H1 (cell line): ENCODE data around the gene MVP. TPM values are rescaled to one million over a fixed set of nuclear protein-coding genes. Genes with fewer than 3 reads are reported as not detected.
A peak's percentile ranks its signal among the peaks of the same experiment; 100 is the strongest.

ENCODE experiments used
- CTCF ChIA-PET: fragments of 300-600 bp; sonication (Branson Sonifier 250); formaldehyde crosslinking; loops from one replicate; lab custom pipeline; 2021; ENCODE audit not compliant: partially characterized antibody; lab: Charles Lee
- POLR2A ChIA-PET: fragments of 300-600 bp; sonication (Branson Sonifier 250); formaldehyde crosslinking; loops from one replicate; lab custom pipeline; 2021; ENCODE audit warnings: inconsistent platforms; ENCODE audit not compliant: partially characterized antibody; lab: Charles Lee
- DNase-seq, 2 experiments: peaks; one replicate each; pipeline versions ENCODE4 v3.0.0 to v3.0.0-alpha.2; 2010 to 2022; ENCODE audit warnings: low spot score in 2 of 2, low read depth in 1 of 2, mixed read lengths in 1 of 2
- FAIRE-seq: peaks from 2 replicates; lab custom pipeline; 2011; peaks lifted over from hg19 to GRCh38; lab: Jason Lieb, UNC
- H2AFZ ChIP-seq: 2 replicates; pipeline ENCODE4 v1.8.1; 2012; ENCODE audit warnings: low read length, inconsistent platforms
- H2AK5ac ChIP-seq: 2 replicates; pipeline ENCODE4 v1.6.1; 2013; ENCODE audit warnings: low read depth, low read length
- H2BK120ac ChIP-seq: replicated peaks from 2 replicates; pipeline ENCODE3; 2013; ENCODE audit warnings: low read depth, low read length, inconsistent platforms
- H2BK12ac ChIP-seq: 2 replicates; pipeline ENCODE4 v1.6.1; 2013; ENCODE audit warnings: low read depth, low read length
- H2BK15ac ChIP-seq: 2 replicates; pipeline ENCODE4 v1.6.1; 2013; ENCODE audit warnings: low read length
- H2BK20ac ChIP-seq: 2 replicates; pipeline ENCODE4 v1.6.1; 2013; ENCODE audit warnings: low read length
- H2BK5ac ChIP-seq: 2 replicates; pipeline ENCODE4 v1.6.1; 2013; ENCODE audit warnings: low read depth, low read length
- H3K14ac ChIP-seq: 2 replicates; pipeline ENCODE4 v1.6.1; 2013; ENCODE audit warnings: inconsistent platforms; ENCODE audit not compliant: insufficient read length
- H3K18ac ChIP-seq: 2 replicates; pipeline ENCODE4 v1.6.1; 2013; ENCODE audit warnings: low read length; ENCODE audit errors: extremely low read depth
- H3K23ac ChIP-seq: 2 replicates; pipeline ENCODE4 v1.6.1; 2013; ENCODE audit warnings: inconsistent platforms; ENCODE audit not compliant: insufficient read length
- H3K23me2 ChIP-seq: 2 replicates; pipeline ENCODE4 v1.6.1; 2013; ENCODE audit warnings: low read depth, low read length
- H3K27ac ChIP-seq: 2 replicates; pipeline ENCODE4 v1.6.1; 2011; ENCODE audit warnings: low read depth, low read length, inconsistent platforms
- H3K27me3 ChIP-seq, 4 experiments: replicated peaks in 1 of 4; 1 replicate in 1 of 4; 2 replicates in 3 of 4; pipeline versions ENCODE4 v1.6.1 to v1.8.1; 2011 to 2013; ENCODE audit warnings: low read length in 3 of 4, mild to moderate bottlenecking in 3 of 4, inconsistent platforms in 2 of 4, mixed read lengths in 2 of 4, moderate library complexity in 1 of 4; ENCODE audit not compliant: control insufficient read depth in 3 of 4, insufficient read depth in 3 of 4; ENCODE audit errors: extremely low read depth in 1 of 4
- H3K36me3 ChIP-seq, 4 experiments: 2 replicates each; pipeline versions ENCODE4 v1.6.1 to v1.8.1; 2011 to 2013; ENCODE audit warnings: mild to moderate bottlenecking in 4 of 4, low read length in 3 of 4, moderate library complexity in 2 of 4, control low read depth in 1 of 4, inconsistent platforms in 1 of 4; ENCODE audit not compliant: insufficient read depth in 4 of 4, control insufficient read depth in 2 of 4
- H3K4ac ChIP-seq: replicated peaks from 2 replicates; pipeline ENCODE3; 2013; ENCODE audit warnings: low read length, low read depth, mixed read lengths, inconsistent platforms; ENCODE audit not compliant: insufficient read length
- H3K4me1 ChIP-seq, 4 experiments: replicated peaks in 1 of 4; 1 replicate in 1 of 4; 2 replicates in 3 of 4; pipeline versions ENCODE4 v1.6.1 to v1.8.1; 2011 to 2013; ENCODE audit warnings: low read length in 3 of 4, inconsistent platforms in 2 of 4, mixed read lengths in 1 of 4; ENCODE audit not compliant: insufficient read depth in 4 of 4, control insufficient read depth in 3 of 4
- H3K4me2 ChIP-seq, 2 experiments: 2 replicates each; pipeline versions ENCODE4 v1.6.1 to v1.8.1; 2011 to 2013; ENCODE audit warnings: low read depth in 2 of 2, low read length in 2 of 2, control low read depth in 1 of 2, inconsistent platforms in 1 of 2, mild to moderate bottlenecking in 1 of 2; ENCODE audit not compliant: insufficient read depth in 1 of 2
- H3K4me3 ChIP-seq, 4 experiments: fragments of 200-600, 300-600 bp in 1 of 4; sonication (generic), shearing (Covaris generic), sonication (Bioruptor Twin) in 1 of 4; 2 replicates each; pipeline versions ENCODE4 v1.5.1 to v1.8.1; 2011 to 2016; ENCODE audit warnings: low read length in 4 of 4, low read depth in 3 of 4, control low read depth in 2 of 4, inconsistent platforms in 2 of 4, mild to moderate bottlenecking in 2 of 4, mixed read lengths in 1 of 4, moderate library complexity in 1 of 4; ENCODE audit not compliant: insufficient read depth in 2 of 4; ENCODE audit errors: extremely low read depth in 1 of 4
- H3K56ac ChIP-seq: replicated peaks from 2 replicates; pipeline ENCODE3; 2013; ENCODE audit warnings: low read depth, mild to moderate bottlenecking, mixed read lengths, low read length, inconsistent platforms; ENCODE audit not compliant: insufficient read length
- H3K79me1 ChIP-seq: 2 replicates; pipeline ENCODE4 v1.6.1; 2013; ENCODE audit warnings: low read depth, low read length, control low read depth
- H3K79me2 ChIP-seq, 2 experiments: 2 replicates each; pipeline versions ENCODE4 v1.6.1 to v1.8.1; 2012 to 2013; ENCODE audit warnings: low read length in 2 of 2, mild to moderate bottlenecking in 2 of 2, inconsistent platforms in 1 of 2; ENCODE audit not compliant: insufficient read depth in 2 of 2, control insufficient read depth in 1 of 2
- H3K9ac ChIP-seq, 4 experiments: replicated peaks in 1 of 4; 1 replicate in 1 of 4; 2 replicates in 3 of 4; pipeline versions ENCODE4 v1.6.1 to v1.8.1; 2011 to 2013; ENCODE audit warnings: low read depth in 3 of 4, low read length in 3 of 4, control low read depth in 2 of 4, mild to moderate bottlenecking in 2 of 4, moderate library complexity in 2 of 4, inconsistent platforms in 1 of 4; ENCODE audit errors: extremely low read depth in 1 of 4
- H3K9me3 ChIP-seq, 2 experiments: 2 replicates each; pipeline versions ENCODE4 v1.6.1 to v1.8.1; 2012 to 2013; ENCODE audit warnings: mild to moderate bottlenecking in 2 of 2, moderate library complexity in 2 of 2, control low read depth in 1 of 2, inconsistent platforms in 1 of 2, low read depth in 1 of 2, low read length in 1 of 2, mixed read lengths in 1 of 2; ENCODE audit not compliant: insufficient read depth in 2 of 2
- H4K20me1 ChIP-seq, 2 experiments: replicated peaks in 1 of 2; 2 replicates each; pipeline versions ENCODE3 to v1.8.1; 2011 to 2013; ENCODE audit warnings: inconsistent platforms in 2 of 2, low read length in 2 of 2, mild to moderate bottlenecking in 1 of 2; ENCODE audit not compliant: insufficient read depth in 2 of 2, control insufficient read depth in 1 of 2
- H4K5ac ChIP-seq: 2 replicates; pipeline ENCODE4 v1.6.1; 2013; ENCODE audit warnings: low read length, low read depth, mixed read lengths, inconsistent platforms; ENCODE audit not compliant: insufficient read length
- H4K8ac ChIP-seq: 2 replicates; pipeline ENCODE4 v1.8.0; 2013; ENCODE audit warnings: mild to moderate bottlenecking, moderate library complexity, low read length, inconsistent platforms; ENCODE audit not compliant: insufficient read depth; ENCODE audit errors: extremely low read depth
- H4K91ac ChIP-seq: replicated peaks from 2 replicates; pipeline ENCODE3; 2013; ENCODE audit warnings: low read length, mixed read lengths, inconsistent platforms; ENCODE audit not compliant: insufficient read length
- CREB1 ChIP-seq: IDR thresholded peaks from 2 replicates; pipeline ENCODE4 v1.6.1; 2012; ENCODE audit warnings: inconsistent platforms
- WGBS, 2 experiments: shearing (Covaris generic) in 1 of 2; methylation state at CpG; one replicate each; pipeline versions ENCODE4 v1.1.6 to v1.1.7; 2013 to 2015; ENCODE audit warnings: low lambda C conversion rate in 2 of 2, mixed read lengths in 2 of 2, inconsistent platforms in 1 of 2, low coverage in 1 of 2, missing lambda C conversion rate in 1 of 2; ENCODE audit not compliant: insufficient replicate concordance in 2 of 2, insufficient coverage in 1 of 2, insufficient read length in 1 of 2; ENCODE audit errors: extremely low coverage in 1 of 2, missing lambda C conversion rate in 1 of 2; 5-methylcytosine and 5-hydroxymethylcytosine counted together
- polyA plus RNA-seq, 7 experiments: library from polyadenylated mRNA; depleted of rRNA in 3 of 7; stranded (reverse) in 5 of 7; unstranded in 2 of 7; fragments of >200 nt in 5 of 7; fragments of 200-250 nt in 2 of 7; gene quantifications; 1 replicate in 5 of 7; 2 replicates in 1 of 7; 4 replicates in 1 of 7; pipeline versions ENCODE4 v1.2.1 to v1.2.3, GENCODE V29; 2011 to 2013; ENCODE audit warnings: missing spikeins in 2 of 7, mixed read lengths in 2 of 7
- total RNA-seq: library from RNA; stranded (reverse); fragmentation: NEBNext Ultra II Directional; extraction: Animal tissue kit (Norgen Biotek cat#: 25700); gene quantifications from 2 replicates; pipeline ENCODE4 v1.2.1, GENCODE V29; 2021

MVP gene
- total and polyA plus RNA-seq, 2 of the 8 experiments (the other 6 are each of a cell fraction or from before 2014, with no cell fraction given): 1.9 TPM

- Histone ChIP-seq H4K8ac (peak overlapping the region; percentile 77), H2BK5ac (peak overlapping the region; percentile 88), H3K23me2 (peaks cover 13% of the 10 kb centered on the region; the same call in 1 of the 2 replicates), H3K4me3 (peak overlapping the region; percentile 54 to 79 (median 72)), H2AK5ac (0 out of 2 replicates have a peak overlapping the region, but pooled peaks have one; percentile 47), H2BK15ac (no peak overlapping the region), H3K4me2 (peak overlapping the region; percentile 69 to 94), H3K14ac (no peak overlapping the region), H3K18ac (peak overlapping the region; percentile 90), H4K20me1 (peaks cover 10 to 21% of the 10 kb centered on the region in 2 experiments), H2AFZ (no peak overlapping the region), H4K91ac (peak overlapping the region; percentile 98), H2BK20ac (no peak overlapping the region), H3K9me3 (no peaks in the 10 kb centered on the region), H3K23ac (no peak overlapping the region), H3K9ac (peak overlapping the region in 3 of 4 experiments; percentile 22 to 82 (median 79); a peak in 6 of 7 replicates), H2BK12ac (no peak overlapping the region; the same call in 1 of the 2 replicates), H3K36me3 (peaks cover 27 to 56% (median 36%) of the 10 kb centered on the region in 4 experiments), H3K79me2 (peaks cover 7 to 22% of the 10 kb centered on the region in 2 experiments), H3K27me3 (no peaks in the 10 kb centered on the region), H3K4ac (peak overlapping the region; percentile 92), H2BK120ac (no peak overlapping the region), H4K5ac (peak overlapping the region; percentile 90), H3K79me1 (no peaks in the 10 kb centered on the region), H3K4me1 (peaks cover 0 to 28% (median 20%) of the 10 kb centered on the region in 4 experiments; a peak in 6 of 7 replicates), H3K27ac (peak overlapping the region; percentile 86), H3K56ac (peak overlapping the region; percentile 11)
- DNase-seq: no peak
- no peak for FAIRE-seq
- ChIA-PET CTCF (interaction anchor here (0.5 to 2.8 kb wide), 15 partner anchors 11 to 945 kb away, joined by 3 to 15 read pairs (median 4); partner anchors contain the start of genes KIF22, PAGR1 and TLCD3B), POLR2A (interaction anchor here (0.7 to 6.5 kb wide), 19 partner anchors 8 to 261 kb away, joined by 3 to 58 read pairs (median 5); partner anchors contain the start of genes ALDOA, KCTD13, KIF22 and MVP)
- 68% methylated on average over 12 of the region's 26 CpGs; no CpG with 5 or more reads in 1 of the 2 experiments for WGBS, 2 experiments
- no peak for TF ChIP-seq CREB1
Measured at GRCh38 chr16:29804455-29805231, 15.6 kb upstream of the MVP start.
